CD4-positive, CD25-positive, alpha-beta regulatory T cell (primary cell): ENCODE measurements around the gene TMEM135. TPM values are rescaled to one million over a fixed set of nuclear protein-coding genes. Genes with fewer than 3 reads are reported as not detected.
"Not testable (repeated sequence)": the region's sequence is repeated elsewhere in the genome, so short reads cannot be mapped to it uniquely, and the experiment has no call there.

Experiments used
- ATAC-seq, 2 donors: fragments of 150-1000 bp; cut with Tn5 transposase; one replicate each; pipeline ENCODE4 v1.10.0; 2021; ENCODE audit warnings: low read depth in 2 of 2, moderate number of reproducible peaks in 2 of 2, moderate library complexity in 1 of 2
- DNase-seq, 3 donors: peaks; one replicate each; pipeline versions ENCODE4 v3.0.0 to v3.0.0-alpha.2; 2012 to 2022; ENCODE audit warnings: mixed read lengths in 1 of 3
- H3K27ac ChIP-seq: one replicate; pipeline ENCODE4 v1.7.0; 2013; ENCODE audit warnings: mild to moderate bottlenecking, low read length; ENCODE audit not compliant: insufficient read depth, poor library complexity, severe bottlenecking
- H3K27me3 ChIP-seq: one replicate; pipeline ENCODE4 v1.7.0; 2013; ENCODE audit warnings: low read length; ENCODE audit not compliant: control insufficient read depth, insufficient read depth
- H3K36me3 ChIP-seq: one replicate; pipeline ENCODE4 v1.7.0; 2013; ENCODE audit warnings: mild to moderate bottlenecking, low read length, moderate library complexity; ENCODE audit not compliant: control insufficient read depth, insufficient read depth
- H3K4me1 ChIP-seq: 2 replicates; pipeline ENCODE4 v1.7.0; 2013; ENCODE audit warnings: mild to moderate bottlenecking, low read length; ENCODE audit not compliant: insufficient read depth, control insufficient read depth, poor library complexity, severe bottlenecking
- H3K4me3 ChIP-seq: one replicate; pipeline ENCODE4 v1.7.0; 2013; ENCODE audit warnings: low read depth, mild to moderate bottlenecking, low read length, moderate library complexity
- H3K9me3 ChIP-seq, 2 experiments: 1 replicate in 1 of 2; 2 replicates in 1 of 2; pipeline ENCODE4 v1.7.0; 2013; ENCODE audit warnings: low read length in 2 of 2, mild to moderate bottlenecking in 1 of 2, moderate library complexity in 1 of 2; ENCODE audit not compliant: control insufficient read depth in 2 of 2
- H3K27ac Mint-ChIP-seq, 3 donors: one replicate each; pipeline ENCODE4 v1.8.0; 2020 to 2022; ENCODE audit warnings: mild to moderate bottlenecking in 3 of 3, mixed read lengths in 3 of 3, moderate library complexity in 2 of 3
- H3K27me3 Mint-ChIP-seq: one replicate; pipeline ENCODE4 v1.8.0; 2022; ENCODE audit warnings: mild to moderate bottlenecking, mixed read lengths
- H3K36me3 Mint-ChIP-seq: one replicate; pipeline ENCODE4 v1.8.0; 2020; ENCODE audit warnings: mixed read lengths
- H3K4me1 Mint-ChIP-seq, 4 donors: one replicate each; pipeline ENCODE4 v1.8.0; 2020 to 2022; ENCODE audit warnings: mixed read lengths in 4 of 4, mild to moderate bottlenecking in 1 of 4
- H3K4me3 Mint-ChIP-seq, 4 donors: one replicate each; pipeline ENCODE4 v1.8.0; 2020 to 2022; ENCODE audit warnings: mild to moderate bottlenecking in 4 of 4, mixed read lengths in 4 of 4, moderate library complexity in 3 of 4
- H3K9me3 Mint-ChIP-seq, 7 donors: one replicate each; pipeline ENCODE4 v1.8.0; 2020 to 2022; ENCODE audit warnings: mixed read lengths in 7 of 7, mild to moderate bottlenecking in 3 of 7, moderate library complexity in 2 of 7
- polyA plus RNA-seq, 4 donors: library from polyadenylated mRNA; unstranded; fragments of 300-500 nt; fragmentation: Illumina TruSeq; gene quantifications; one replicate each; pipeline ENCODE4 v1.2.3, GENCODE V29; 2021
- total RNA-seq: library from RNA; stranded (reverse); gene quantifications from one replicate; pipeline ENCODE4 v1.2.3, GENCODE V29; 2022

Gene TMEM135
- total and polyA plus RNA-seq, 5 donors from 2014 or later, result 6.3 to 13.5 (median 9.8) TPM

- H3K36me3 Mint-ChIP-seq, result no peaks in the 10 kb centered on the region
- H3K27ac ChIP-seq, result no peak overlapping the region
- ATAC-seq (no peak), DNase-seq (no peak)
- no peaks in the 10 kb centered on the region for H3K9me3 Mint-ChIP-seq
- no peak overlapping the region for H3K4me3 Mint-ChIP-seq
- no peaks in the 10 kb centered on the region for H3K36me3 ChIP-seq
- H3K27me3 ChIP-seq, result no peaks in the 10 kb centered on the region
- H3K4me1 ChIP-seq, result no peaks in the 10 kb centered on the region
- no peaks in the 10 kb centered on the region for H3K27me3 Mint-ChIP-seq
- no peak overlapping the region for H3K27ac Mint-ChIP-seq
- H3K9me3 ChIP-seq, result no peaks in the 10 kb centered on the region
- no peaks in the 10 kb centered on the region for H3K4me1 Mint-ChIP-seq
- H3K4me3 ChIP-seq, result no peak overlapping the region
Measured at GRCh38 chr11:87280143-87280542, 242.4 kb downstream of the TMEM135 start.

DNA sequence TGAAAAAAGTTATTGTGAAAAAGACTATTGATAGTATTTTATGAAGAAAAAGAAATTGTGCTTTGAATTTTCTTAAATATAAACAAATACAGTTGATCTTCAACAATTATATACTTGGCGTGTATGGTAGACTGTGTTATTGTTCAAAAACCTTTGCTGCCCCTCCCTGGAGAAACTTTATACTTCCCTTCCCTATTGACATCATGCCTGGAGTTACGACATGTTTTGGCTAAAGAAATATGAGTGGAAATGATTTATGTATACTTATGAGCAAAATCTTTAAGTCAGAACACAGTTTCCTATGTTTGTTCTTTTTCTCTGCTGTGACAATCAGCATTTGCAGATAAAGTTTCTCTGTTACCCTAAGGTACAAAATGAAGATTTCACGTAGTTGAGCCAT, 243.8 kb downstream of the TMEM135 start:
- Mint-ChIP-seq H3K27ac (no peak overlapping the region), H3K36me3 (no peaks in the 10 kb centered on the region), H3K9me3 (no peaks in the 10 kb centered on the region), H3K4me1 (no peaks in the 10 kb centered on the region), H3K4me3 (no peak overlapping the region), H3K27me3 (no peaks in the 10 kb centered on the region)
- no peak overlapping the region for H3K27ac ChIP-seq
- H3K9me3 ChIP-seq, result no peaks in the 10 kb centered on the region
- no peak for ATAC-seq
- no peak overlapping the region for H3K4me3 ChIP-seq
- no peaks in the 10 kb centered on the region for H3K36me3 ChIP-seq
- DNase-seq, result no peak
- H3K4me1 ChIP-seq, result no peaks in the 10 kb centered on the region
- no peaks in the 10 kb centered on the region for H3K27me3 ChIP-seq

DNA sequence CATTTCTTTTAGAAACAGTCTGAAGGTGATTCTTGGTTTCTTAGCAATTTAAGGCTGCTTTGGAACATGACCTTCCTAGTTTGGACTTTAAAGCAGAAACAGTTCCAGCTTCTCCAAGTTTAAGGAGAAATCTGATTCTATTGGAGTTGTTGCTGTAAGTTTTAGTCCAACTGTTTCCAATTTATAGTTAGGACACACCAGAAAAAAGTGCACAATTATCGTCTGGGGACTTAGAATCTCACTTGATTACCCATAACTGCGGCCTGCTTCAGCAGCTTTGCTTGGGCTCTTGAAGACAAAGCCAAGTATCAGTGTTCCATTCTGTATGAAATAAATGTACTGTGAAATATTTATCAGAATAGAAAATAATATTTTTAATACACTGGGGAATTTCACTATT, 246.6 kb downstream of the TMEM135 start:
- Histone ChIP-seq H3K36me3 (no peaks in the 10 kb centered on the region), H3K4me3 (no peak overlapping the region), H3K9me3 (no peaks in the 10 kb centered on the region), H3K27me3 (no peaks in the 10 kb centered on the region), H3K4me1 (no peaks in the 10 kb centered on the region), H3K27ac (no peak overlapping the region)
- H3K4me3 Mint-ChIP-seq, result no peak overlapping the region
- H3K4me1 Mint-ChIP-seq, result no peaks in the 10 kb centered on the region
- no peaks in the 10 kb centered on the region for H3K27me3 Mint-ChIP-seq
- no peak overlapping the region for H3K27ac Mint-ChIP-seq
- DNase-seq (no peak), ATAC-seq (no peak)
- no peaks in the 10 kb centered on the region for H3K36me3 Mint-ChIP-seq
- H3K9me3 Mint-ChIP-seq, result no peaks in the 10 kb centered on the region

- DNase-seq, H3K4me1 Mint-ChIP-seq, H3K9me3 Mint-ChIP-seq, H3K9me3 ChIP-seq, H3K27me3 ChIP-seq, ATAC-seq, H3K27ac ChIP-seq, H3K4me3 Mint-ChIP-seq, H3K36me3 Mint-ChIP-seq, H3K36me3 ChIP-seq, H3K4me3 ChIP-seq, H3K27ac Mint-ChIP-seq, H3K4me1 ChIP-seq, H3K27me3 Mint-ChIP-seq: not testable (repeated sequence)
Measured at GRCh38 chr11:87285674-87286073, 247.9 kb downstream of the TMEM135 start.

DNA sequence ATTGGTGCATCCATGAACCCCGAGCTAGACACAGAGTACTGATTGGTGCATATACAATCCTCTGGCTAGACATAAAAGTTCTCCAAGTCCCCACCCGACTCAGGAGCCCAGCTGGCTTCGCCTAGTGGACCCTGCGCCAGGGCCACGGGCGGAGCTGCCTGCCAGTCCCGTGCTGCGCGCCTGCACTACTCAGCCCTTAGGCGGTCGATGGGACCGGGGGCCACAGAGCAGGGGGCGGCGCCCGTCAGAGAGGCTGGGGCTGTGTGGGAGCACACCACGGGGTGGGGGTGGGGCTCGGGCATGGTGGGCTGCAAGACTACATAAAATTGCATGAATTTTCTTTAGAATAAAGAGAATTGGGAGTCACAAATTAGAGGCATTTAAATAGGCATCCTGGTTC, 248.6 kb downstream of the TMEM135 start:
- Mint-ChIP-seq H3K4me3 (no peak overlapping the region), H3K27ac (no peak overlapping the region), H3K27me3 (no peaks in the 10 kb centered on the region), H3K36me3 (no peaks in the 10 kb centered on the region), H3K9me3 (no peaks in the 10 kb centered on the region), H3K4me1 (no peaks in the 10 kb centered on the region)
- no peak overlapping the region for H3K4me3 ChIP-seq
- ATAC-seq, result no peak
- no peaks in the 10 kb centered on the region for H3K4me1 ChIP-seq
- no peaks in the 10 kb centered on the region for H3K36me3 ChIP-seq
- no peak overlapping the region for H3K27ac ChIP-seq
- H3K9me3 ChIP-seq, result no peaks in the 10 kb centered on the region
- no peaks in the 10 kb centered on the region for H3K27me3 ChIP-seq
- DNase-seq, result no peak

DNA sequence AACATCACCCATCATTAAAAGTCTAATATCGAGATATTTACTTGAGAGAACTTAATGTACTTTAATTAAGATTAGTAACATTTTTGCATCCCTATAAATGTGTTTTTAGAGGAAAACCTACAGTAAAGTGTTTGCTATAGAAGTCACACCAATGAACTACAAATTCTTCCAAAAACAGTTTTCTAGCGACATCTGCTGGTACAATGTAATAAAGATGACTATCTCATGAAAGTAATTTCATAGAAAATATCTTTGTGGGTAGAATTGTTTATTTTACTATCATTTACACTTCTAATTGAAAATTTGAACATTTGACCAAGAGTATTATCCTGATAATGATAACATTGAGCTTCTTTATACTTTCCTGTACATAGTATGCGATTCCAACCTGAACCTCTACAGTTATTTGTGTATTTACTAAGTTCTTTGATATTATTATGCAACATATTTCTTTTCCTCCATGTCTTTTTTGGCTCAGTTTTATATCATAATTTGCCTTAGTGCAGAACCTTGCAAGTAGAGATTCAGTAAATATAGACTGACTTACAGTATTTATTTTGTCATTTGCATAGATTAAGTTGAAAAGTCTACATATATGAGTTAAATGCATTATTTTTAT, 252.7 kb downstream of the TMEM135 start:
- Mint-ChIP-seq H3K4me3 (no peak overlapping the region), H3K36me3 (no peaks in the 10 kb centered on the region)
- DNase-seq, result peak in 2 of 3 donors; percentile 46 to 71

GRCh38 chr11:87292598-87292997, 254.9 kb downstream of the TMEM135 start:
- Mint-ChIP-seq H3K27me3 (no peaks in the 10 kb centered on the region), H3K36me3 (no peaks in the 10 kb centered on the region), H3K4me3 (no peak overlapping the region), H3K9me3 (no peaks in the 10 kb centered on the region), H3K27ac (no peak overlapping the region), H3K4me1 (no peaks in the 10 kb centered on the region)
- Histone ChIP-seq H3K36me3 (no peaks in the 10 kb centered on the region), H3K27ac (no peak overlapping the region), H3K27me3 (no peaks in the 10 kb centered on the region), H3K9me3 (no peaks in the 10 kb centered on the region), H3K4me1 (no peaks in the 10 kb centered on the region), H3K4me3 (no peak overlapping the region)
- DNase-seq (no peak), ATAC-seq (no peak)

More for the DNA sequence above, 252.7 kb downstream of the TMEM135 start:
- Histone ChIP-seq H3K27me3 (no peaks in the 10 kb centered on the region), H3K36me3 (no peaks in the 10 kb centered on the region), H3K9me3 (no peaks in the 10 kb centered on the region), H3K4me1 (no peaks in the 10 kb centered on the region), H3K27ac (no peak overlapping the region), H3K4me3 (no peak overlapping the region)
- Mint-ChIP-seq H3K27me3 (no peaks in the 10 kb centered on the region), H3K9me3 (no peaks in the 10 kb centered on the region), H3K27ac (no peak overlapping the region), H3K4me1 (no peaks in the 10 kb centered on the region)
- ATAC-seq, result no peak

GRCh38 chr11:87295237-87295636, 257.5 kb downstream of the TMEM135 start:
- DNase-seq (no peak), ATAC-seq (no peak)
- Histone ChIP-seq H3K27me3 (no peaks in the 10 kb centered on the region), H3K4me3 (no peak overlapping the region), H3K27ac (no peak overlapping the region), H3K36me3 (no peaks in the 10 kb centered on the region), H3K4me1 (no peaks in the 10 kb centered on the region), H3K9me3 (no peaks in the 10 kb centered on the region)
- no peaks in the 10 kb centered on the region for H3K27me3 Mint-ChIP-seq
- H3K9me3 Mint-ChIP-seq, result no peaks in the 10 kb centered on the region
- no peak overlapping the region for H3K27ac Mint-ChIP-seq
- H3K4me1 Mint-ChIP-seq, result peaks cover 0 to 8% (median 0%) of the 10 kb centered on the region in 4 donors
- no peaks in the 10 kb centered on the region for H3K36me3 Mint-ChIP-seq
- H3K4me3 Mint-ChIP-seq, result no peak overlapping the region
